ENCODE measurements around the gene XRRA1.

XRRA1 gene

DNA sequence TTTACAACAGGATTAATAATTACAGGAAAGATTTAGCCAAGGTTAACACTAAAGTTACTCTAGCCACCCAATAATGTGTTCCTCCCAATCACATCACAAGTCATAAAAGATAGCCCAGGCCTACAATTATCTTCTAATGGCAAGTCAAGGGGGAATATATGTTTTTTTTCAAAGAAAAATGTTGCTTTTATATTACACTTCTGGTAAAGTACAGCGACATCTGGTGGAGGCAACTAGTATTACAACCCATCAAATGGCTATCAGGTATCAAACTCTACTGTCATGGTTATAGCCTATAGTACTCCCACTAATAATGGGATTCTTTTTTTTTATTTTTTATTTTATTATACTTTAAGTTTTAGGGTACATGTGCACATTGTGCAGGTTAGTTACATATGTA, 71.8 kb downstream of the XRRA1 start:
- ATAC-seq (ENCODE audit: insufficient read depth, low read depth) (no peak), DNase-seq (peak; percentile 15)
- Histone ChIP-seq H3K79me2 (ENCODE audit: insufficient read depth, low read length) (no peaks in the 10 kb centered on the region), H3K9ac (ENCODE audit: low read depth, low read length) (no peak overlapping the region), H3K4me2 (ENCODE audit: insufficient read depth, low read length) (no peak overlapping the region), H3K27ac (ENCODE audit: low read length) (no peak overlapping the region), H3K4me3 (ENCODE audit: low read depth in 1 of 2, low read length in 2 of 2) (no peak overlapping the region), H2AFZ (ENCODE audit: low read depth, low read length) (no peak overlapping the region), H3K36me3 (ENCODE audit: insufficient read depth, low read length) (peaks cover 26% of the 10 kb centered on the region), H4K20me1 (ENCODE audit: insufficient read depth, low read length) (no peaks in the 10 kb centered on the region), H3K9me3 (ENCODE audit: insufficient read depth, low read length, severe bottlenecking) (peaks cover 18% of the 10 kb centered on the region), H3K4me1 (ENCODE audit: insufficient read depth, low read length) (no peaks in the 10 kb centered on the region), H3K27me3 (ENCODE audit: insufficient read depth, low read length, poor library complexity) (no peaks in the 10 kb centered on the region)
- TF ChIP-seq EZH2 (IDR thresholded peaks at IDR 0.05; ENCODE audit: borderline replicate concordance, low read depth, low read length, severe bottlenecking): no peak
- TF ChIP-seq, protein P1, sequence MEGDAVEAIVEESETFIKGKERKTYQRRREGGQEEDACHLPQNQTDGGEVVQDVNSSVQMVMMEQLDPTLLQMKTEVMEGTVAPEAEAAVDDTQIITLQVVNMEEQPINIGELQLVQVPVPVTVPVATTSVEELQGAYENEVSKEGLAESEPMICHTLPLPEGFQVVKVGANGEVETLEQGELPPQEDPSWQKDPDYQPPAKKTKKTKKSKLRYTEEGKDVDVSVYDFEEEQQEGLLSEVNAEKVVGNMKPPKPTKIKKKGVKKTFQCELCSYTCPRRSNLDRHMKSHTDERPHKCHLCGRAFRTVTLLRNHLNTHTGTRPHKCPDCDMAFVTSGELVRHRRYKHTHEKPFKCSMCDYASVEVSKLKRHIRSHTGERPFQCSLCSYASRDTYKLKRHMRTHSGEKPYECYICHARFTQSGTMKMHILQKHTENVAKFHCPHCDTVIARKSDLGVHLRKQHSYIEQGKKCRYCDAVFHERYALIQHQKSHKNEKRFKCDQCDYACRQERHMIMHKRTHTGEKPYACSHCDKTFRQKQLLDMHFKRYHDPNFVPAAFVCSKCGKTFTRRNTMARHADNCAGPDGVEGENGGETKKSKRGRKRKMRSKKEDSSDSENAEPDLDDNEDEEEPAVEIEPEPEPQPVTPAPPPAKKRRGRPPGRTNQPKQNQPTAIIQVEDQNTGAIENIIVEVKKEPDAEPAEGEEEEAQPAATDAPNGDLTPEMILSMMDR (IDR thresholded peaks at IDR 0.05; ENCODE audit: borderline replicate concordance, extremely low read depth, low read length, poor library complexity, severe bottlenecking): peak; percentile 58

DNA sequence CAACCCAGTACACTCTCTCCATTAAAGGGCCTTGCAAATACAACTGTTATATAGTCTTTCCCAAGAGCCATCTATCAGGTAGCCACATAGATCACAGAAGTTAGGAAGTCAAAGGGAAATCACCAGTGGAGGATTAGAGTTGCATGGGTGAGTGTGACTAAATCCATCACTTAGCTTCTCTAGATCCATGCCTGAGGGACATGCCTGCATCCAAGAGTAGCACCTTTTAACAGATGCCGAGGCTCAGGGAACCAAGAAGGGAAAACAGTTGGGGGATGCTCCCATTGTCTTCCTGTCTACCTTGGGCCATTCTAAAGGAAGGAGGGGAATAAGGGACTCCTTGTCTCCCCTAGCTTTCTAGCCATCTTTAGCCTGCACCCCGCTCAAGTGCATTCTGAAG, 77.9 kb downstream of the XRRA1 start:
- no peak for DNase-seq
- H3K36me3 ChIP-seq (ENCODE audit: insufficient read depth, low read length): peaks cover 66% of the 10 kb centered on the region

DNA sequence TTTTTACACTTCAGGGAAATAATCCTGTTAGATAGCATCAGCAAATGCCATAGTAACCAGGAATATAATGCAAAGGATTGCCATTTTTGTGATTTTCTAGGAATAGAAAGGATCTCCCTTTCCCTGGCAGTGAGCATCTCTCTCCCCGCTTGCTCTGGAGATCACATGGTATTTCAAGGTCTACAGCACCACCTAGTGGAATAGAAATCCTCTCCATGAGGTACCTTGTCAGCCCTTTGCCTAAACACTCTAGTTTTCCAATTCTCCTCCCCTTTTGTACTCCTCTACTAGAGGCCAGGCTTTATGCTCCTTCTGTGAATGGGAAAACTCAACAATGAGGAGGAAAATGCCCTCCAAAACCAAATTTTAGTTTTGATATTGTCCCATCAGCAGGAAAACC, 78.4 kb downstream of the XRRA1 start:
- no peak for TF ChIP-seq EZH2 (IDR thresholded peaks at IDR 0.05; ENCODE audit: borderline replicate concordance, low read depth, low read length, severe bottlenecking)
- TF ChIP-seq, protein P1 (IDR thresholded peaks at IDR 0.05; ENCODE audit: borderline replicate concordance, extremely low read depth, low read length, poor library complexity, severe bottlenecking): peak; percentile 44
- H3K9me3 ChIP-seq (ENCODE audit: insufficient read depth, low read length, severe bottlenecking): peaks cover 74% of the 10 kb centered on the region
- no peak overlapping the region for H3K4me2 ChIP-seq (ENCODE audit: insufficient read depth, low read length)
- no peak overlapping the region for H2AFZ ChIP-seq (ENCODE audit: low read depth, low read length)
- no peaks in the 10 kb centered on the region for H3K4me1 ChIP-seq (ENCODE audit: insufficient read depth, low read length)
- DNase-seq: no peak
- no peaks in the 10 kb centered on the region for H3K79me2 ChIP-seq (ENCODE audit: insufficient read depth, low read length)
- no peaks in the 10 kb centered on the region for H3K27me3 ChIP-seq (ENCODE audit: insufficient read depth, low read length, poor library complexity)
- H3K27ac ChIP-seq (ENCODE audit: low read length): no peak overlapping the region
- no peaks in the 10 kb centered on the region for H4K20me1 ChIP-seq (ENCODE audit: insufficient read depth, low read length)
- H3K4me3 ChIP-seq (ENCODE audit: low read depth in 1 of 2, low read length in 2 of 2): no peak overlapping the region
- no peak for ATAC-seq (ENCODE audit: insufficient read depth, low read depth)
- peaks cover 70% of the 10 kb centered on the region for H3K36me3 ChIP-seq (ENCODE audit: insufficient read depth, low read length)
- H3K9ac ChIP-seq (ENCODE audit: low read depth, low read length): no peak overlapping the region

More for the DNA sequence above, 77.9 kb downstream of the XRRA1 start:
- Histone ChIP-seq H3K79me2 (ENCODE audit: insufficient read depth, low read length) (no peaks in the 10 kb centered on the region), H3K4me3 (ENCODE audit: low read depth in 1 of 2, low read length in 2 of 2) (no peak overlapping the region), H3K9me3 (ENCODE audit: insufficient read depth, low read length, severe bottlenecking) (peaks cover 68% of the 10 kb centered on the region), H2AFZ (ENCODE audit: low read depth, low read length) (no peak overlapping the region), H3K27me3 (ENCODE audit: insufficient read depth, low read length, poor library complexity) (no peaks in the 10 kb centered on the region), H3K27ac (ENCODE audit: low read length) (no peak overlapping the region), H3K4me2 (ENCODE audit: insufficient read depth, low read length) (no peak overlapping the region), H4K20me1 (ENCODE audit: insufficient read depth, low read length) (no peaks in the 10 kb centered on the region), H3K4me1 (ENCODE audit: insufficient read depth, low read length) (no peaks in the 10 kb centered on the region), H3K9ac (ENCODE audit: low read depth, low read length) (no peak overlapping the region)
- ATAC-seq (ENCODE audit: insufficient read depth, low read depth): no peak
- TF ChIP-seq, protein P1 (IDR thresholded peaks at IDR 0.05; ENCODE audit: borderline replicate concordance, extremely low read depth, low read length, poor library complexity, severe bottlenecking): no peak
- no peak for TF ChIP-seq EZH2 (IDR thresholded peaks at IDR 0.05; ENCODE audit: borderline replicate concordance, low read depth, low read length, severe bottlenecking)

DNA sequence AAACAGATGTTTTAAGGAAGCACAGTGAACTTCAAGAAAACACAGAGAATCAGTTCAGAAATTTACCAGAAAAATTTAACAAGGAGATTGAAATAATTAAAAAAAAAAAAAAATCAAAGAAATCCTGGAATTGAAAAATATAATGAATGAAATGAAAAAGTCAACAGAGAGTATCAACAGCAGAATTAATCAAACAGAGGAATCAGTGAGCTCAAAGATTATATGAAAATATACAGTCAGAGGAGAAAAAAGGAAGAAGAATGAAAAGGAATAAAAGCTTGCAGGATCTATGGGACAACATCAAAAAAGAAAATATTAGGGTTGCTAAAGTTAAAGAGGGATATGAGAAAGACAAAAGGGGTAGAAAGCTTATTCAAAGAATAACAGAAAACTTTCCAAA, 82.3 kb downstream of the XRRA1 start:
- no peak overlapping the region for H3K4me3 ChIP-seq (ENCODE audit: low read depth in 1 of 2, low read length in 2 of 2)
- H3K27me3 ChIP-seq (ENCODE audit: insufficient read depth, low read length, poor library complexity): no peaks in the 10 kb centered on the region
- TF ChIP-seq, protein P1 (IDR thresholded peaks at IDR 0.05; ENCODE audit: borderline replicate concordance, extremely low read depth, low read length, poor library complexity, severe bottlenecking): no peak
- TF ChIP-seq EZH2 (IDR thresholded peaks at IDR 0.05; ENCODE audit: borderline replicate concordance, low read depth, low read length, severe bottlenecking): no peak
- H3K4me2 ChIP-seq (ENCODE audit: insufficient read depth, low read length): no peak overlapping the region
- H3K9ac ChIP-seq (ENCODE audit: low read depth, low read length): no peak overlapping the region
- ATAC-seq (ENCODE audit: insufficient read depth, low read depth) (no peak), DNase-seq (no peak)
- H2AFZ ChIP-seq (ENCODE audit: low read depth, low read length): no peak overlapping the region
- no peak overlapping the region for H3K27ac ChIP-seq (ENCODE audit: low read length)
- peaks cover 80% of the 10 kb centered on the region for H3K36me3 ChIP-seq (ENCODE audit: insufficient read depth, low read length)
- H3K79me2 ChIP-seq (ENCODE audit: insufficient read depth, low read length): no peaks in the 10 kb centered on the region
- peaks cover 63% of the 10 kb centered on the region for H3K9me3 ChIP-seq (ENCODE audit: insufficient read depth, low read length, severe bottlenecking)
- no peaks in the 10 kb centered on the region for H4K20me1 ChIP-seq (ENCODE audit: insufficient read depth, low read length)
- no peaks in the 10 kb centered on the region for H3K4me1 ChIP-seq (ENCODE audit: insufficient read depth, low read length)
